Fibroblast of pulmonary artery (primary cell): ENCODE measurements around the gene DNAH10.

Experiments
- DNase-seq: peaks from one replicate; pipeline ENCODE4 v3.0.0-alpha.2; 2010; ENCODE audit warnings: low read depth
- H3K4me3 ChIP-seq: replicated peaks from 2 replicates; pipeline ENCODE4 v1.5.1; 2011; ENCODE audit warnings: low read depth, mild to moderate bottlenecking, control low read depth, low read length, moderate library complexity
- TF ChIP-seq, protein P1 (sequence below): IDR thresholded peaks from 2 replicates; pipeline ENCODE4 v1.5.1; 2011; ENCODE audit warnings: mild to moderate bottlenecking, control low read depth, low read length, inconsistent platforms; ENCODE audit errors: missing control alignments

Gene DNAH10

DNA sequence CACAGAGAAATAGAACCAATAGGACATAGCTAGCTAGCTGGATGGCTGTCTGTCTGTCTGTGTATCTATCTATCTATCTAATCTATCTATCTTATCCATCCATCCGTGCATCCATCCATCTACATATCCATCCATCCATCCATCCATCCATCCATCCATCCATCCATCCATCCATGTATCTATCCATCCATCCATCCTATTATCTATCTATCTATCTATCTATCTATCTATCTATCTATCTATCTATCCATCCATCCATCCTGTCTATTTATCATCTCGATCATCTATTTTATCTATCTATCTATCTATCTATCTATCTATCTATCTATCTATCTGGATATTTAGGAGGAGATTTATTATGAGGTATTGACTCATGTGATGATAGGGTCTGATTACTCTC lies 84.9 kb downstream of the DNAH10 start:
- no peak for DNase-seq
- TF ChIP-seq, protein P1, sequence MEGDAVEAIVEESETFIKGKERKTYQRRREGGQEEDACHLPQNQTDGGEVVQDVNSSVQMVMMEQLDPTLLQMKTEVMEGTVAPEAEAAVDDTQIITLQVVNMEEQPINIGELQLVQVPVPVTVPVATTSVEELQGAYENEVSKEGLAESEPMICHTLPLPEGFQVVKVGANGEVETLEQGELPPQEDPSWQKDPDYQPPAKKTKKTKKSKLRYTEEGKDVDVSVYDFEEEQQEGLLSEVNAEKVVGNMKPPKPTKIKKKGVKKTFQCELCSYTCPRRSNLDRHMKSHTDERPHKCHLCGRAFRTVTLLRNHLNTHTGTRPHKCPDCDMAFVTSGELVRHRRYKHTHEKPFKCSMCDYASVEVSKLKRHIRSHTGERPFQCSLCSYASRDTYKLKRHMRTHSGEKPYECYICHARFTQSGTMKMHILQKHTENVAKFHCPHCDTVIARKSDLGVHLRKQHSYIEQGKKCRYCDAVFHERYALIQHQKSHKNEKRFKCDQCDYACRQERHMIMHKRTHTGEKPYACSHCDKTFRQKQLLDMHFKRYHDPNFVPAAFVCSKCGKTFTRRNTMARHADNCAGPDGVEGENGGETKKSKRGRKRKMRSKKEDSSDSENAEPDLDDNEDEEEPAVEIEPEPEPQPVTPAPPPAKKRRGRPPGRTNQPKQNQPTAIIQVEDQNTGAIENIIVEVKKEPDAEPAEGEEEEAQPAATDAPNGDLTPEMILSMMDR: no peak
- H3K4me3 ChIP-seq: no peak overlapping the region

DNA sequence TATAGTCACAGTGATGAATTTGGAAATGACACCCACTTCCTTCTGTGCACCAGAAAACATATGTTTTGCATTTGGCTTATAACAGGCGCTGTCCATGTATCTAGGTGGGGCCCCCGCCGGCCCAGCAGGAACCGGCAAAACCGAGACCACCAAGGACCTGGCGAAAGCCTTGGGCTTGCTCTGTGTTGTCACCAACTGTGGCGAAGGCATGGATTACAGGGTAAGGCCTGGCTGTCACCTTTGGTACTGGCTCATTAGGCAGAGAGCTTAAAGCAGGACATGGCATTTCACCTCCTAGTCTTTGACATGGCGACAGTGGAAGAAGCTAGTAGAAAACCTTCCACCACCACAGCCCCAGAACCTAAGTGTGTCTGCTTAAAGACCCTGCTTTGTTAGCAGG lies 85.8 kb downstream of the DNAH10 start:
- H3K4me3 ChIP-seq: no peak overlapping the region
- no peak for DNase-seq
- TF ChIP-seq, protein P1: no peak

DNA sequence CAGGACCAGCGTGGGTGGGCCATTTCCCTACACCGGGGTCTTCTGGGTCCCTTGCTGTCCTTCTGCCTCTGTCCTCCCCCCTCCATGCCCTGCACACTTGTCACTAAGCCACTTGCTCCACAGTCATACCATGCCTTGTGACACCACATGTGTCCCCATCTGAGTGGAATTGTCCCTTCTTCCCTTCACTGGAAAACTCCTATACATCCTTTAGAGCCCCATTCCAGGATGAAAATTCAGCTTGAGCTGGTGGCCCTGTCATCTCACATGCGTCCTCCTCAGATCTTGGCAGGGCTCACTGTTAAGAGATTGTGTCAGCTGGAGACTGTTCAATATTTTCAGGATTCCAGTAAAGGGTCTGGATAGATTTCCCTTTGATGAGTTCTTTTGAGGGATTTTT lies 87.4 kb downstream of the DNAH10 start:
- TF ChIP-seq, protein P1: no peak
- H3K4me3 ChIP-seq: no peak overlapping the region
- no peak for DNase-seq

DNA sequence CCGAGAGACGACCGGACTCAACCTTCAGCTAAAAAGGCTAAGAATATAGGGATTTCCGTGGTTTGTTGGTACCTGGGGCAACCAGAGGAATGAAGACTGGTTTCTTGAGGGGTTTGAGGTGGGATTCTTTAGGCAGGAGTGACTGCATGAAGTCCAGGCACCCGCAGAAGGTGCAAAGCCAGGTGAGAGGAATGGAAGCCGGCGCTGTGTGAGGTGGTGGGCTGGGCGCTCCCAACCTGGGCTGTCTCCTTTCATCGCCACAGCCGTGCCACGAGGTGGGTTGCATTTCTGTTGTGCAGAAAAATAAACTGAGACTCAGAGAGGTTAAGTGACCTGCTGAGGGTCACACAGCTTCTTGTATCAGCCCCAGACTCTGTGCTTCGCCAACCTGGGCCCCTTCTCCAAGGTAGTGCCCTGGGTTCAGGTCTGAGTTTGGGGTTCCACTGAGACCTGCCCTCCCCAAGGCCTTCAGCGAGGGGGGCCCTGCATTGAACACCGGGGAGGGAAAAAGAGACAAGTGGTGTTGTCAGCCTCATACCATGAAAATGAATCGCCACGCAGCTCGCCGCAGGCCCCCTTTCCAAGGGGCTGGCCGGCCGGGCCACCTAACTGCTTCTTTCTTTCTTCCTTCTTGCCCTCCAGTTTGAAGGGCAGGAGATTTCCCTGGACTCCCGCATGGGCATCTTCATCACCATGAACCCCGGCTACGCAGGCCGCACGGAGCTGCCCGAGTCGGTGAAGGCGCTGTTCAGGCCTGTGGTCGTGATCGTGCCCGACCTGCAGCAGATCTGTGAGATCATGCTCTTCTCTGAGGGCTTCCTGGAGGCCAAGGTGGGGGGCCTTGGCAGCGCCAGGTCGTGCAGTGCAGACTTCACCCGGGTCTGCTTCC lies 88.4 kb downstream of the DNAH10 start:
- no peak for DNase-seq
- TF ChIP-seq, protein P1: no peak
- no peak overlapping the region for H3K4me3 ChIP-seq

DNA sequence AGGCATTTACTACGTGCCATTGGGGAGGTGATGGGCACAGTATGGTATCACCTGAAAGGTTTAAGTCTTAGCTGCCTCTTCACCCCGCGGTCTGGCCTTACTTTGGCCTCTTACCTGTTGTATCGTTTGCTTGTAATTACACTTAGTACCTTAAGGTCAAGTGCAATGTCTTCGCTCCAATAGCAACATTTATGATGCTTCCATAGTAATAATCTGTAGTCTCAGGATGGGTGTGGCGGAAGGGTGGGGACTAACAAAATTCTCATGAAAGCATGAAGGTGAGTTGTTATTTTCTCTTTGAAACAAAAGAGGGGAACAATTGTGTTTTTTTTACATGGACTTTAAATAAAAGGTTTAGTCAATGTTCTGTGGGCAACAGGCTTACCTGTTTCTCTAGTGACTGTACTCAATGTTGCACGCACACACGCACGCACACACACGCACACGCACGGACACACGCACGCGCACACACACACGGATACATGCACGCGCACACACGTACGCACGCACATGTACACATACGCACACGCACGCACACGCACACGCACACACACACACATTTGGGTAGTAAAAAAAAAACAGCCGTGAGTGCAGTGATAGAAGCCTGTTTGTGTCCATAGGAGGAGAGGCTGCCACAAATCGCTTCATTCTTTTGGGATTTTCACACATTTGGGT lies 91.4 kb downstream of the DNAH10 start:
- no peak overlapping the region for H3K4me3 ChIP-seq
- no peak for DNase-seq
- TF ChIP-seq, protein P1: no peak

DNA sequence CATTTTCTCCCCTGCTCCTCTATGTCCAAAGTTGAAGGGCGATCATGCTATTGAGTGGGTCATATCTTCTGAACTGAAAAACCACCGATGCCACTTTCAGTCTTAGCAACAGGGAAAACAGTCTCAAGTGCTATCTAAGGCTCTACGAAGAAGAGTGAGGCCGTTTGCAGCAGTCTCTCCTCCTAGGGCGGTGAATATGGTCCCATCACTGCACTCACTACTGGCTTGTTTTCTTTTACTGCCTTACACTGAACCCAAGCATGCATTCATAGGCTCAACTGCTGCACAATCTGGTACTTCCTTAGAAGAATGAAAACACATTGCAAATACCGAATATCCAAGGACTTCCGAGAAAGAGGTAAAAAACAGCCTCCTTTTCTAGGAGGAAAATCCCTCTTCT lies 92.1 kb downstream of the DNAH10 start:
- H3K4me3 ChIP-seq: no peak overlapping the region
- TF ChIP-seq, protein P1: no peak
- DNase-seq: no peak

DNA sequence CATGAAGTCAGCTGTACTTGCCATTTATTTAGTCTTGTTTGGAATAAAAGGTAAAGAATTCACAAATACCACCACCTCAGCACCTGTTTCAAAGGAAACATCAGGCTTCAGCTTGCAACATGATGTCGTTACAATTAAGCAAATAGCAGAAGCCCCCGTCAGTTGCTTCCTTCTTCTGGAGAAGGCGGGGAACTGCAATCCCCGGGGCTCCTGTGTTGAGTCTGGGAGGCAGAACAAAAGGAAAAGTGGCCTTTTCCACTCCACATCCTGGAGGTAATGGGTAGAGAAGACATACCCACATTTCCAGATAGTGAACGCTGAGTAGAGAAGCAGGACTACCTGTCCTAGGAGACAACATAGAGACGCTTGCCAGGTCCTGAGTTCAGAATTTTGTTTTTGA lies 92.8 kb downstream of the DNAH10 start:
- no peak for DNase-seq
- no peak overlapping the region for H3K4me3 ChIP-seq
- TF ChIP-seq, protein P1: no peak
